HS-27A (cell line): ENCODE data around the gene FBXO21.
"Not testable (repeated sequence)": the region's sequence is repeated elsewhere in the genome, so short reads cannot be mapped to it uniquely, and the experiment has no call there.

Experiments
- DNase-seq: peaks from one replicate; pipeline ENCODE4 v3.0.0-alpha.2; 2012; ENCODE audit warnings: low read depth, missing footprints

The FBXO21 gene

GRCh38 chr12:117190210-117190781, at the start of gene FBXO21:
Gene FBXO21 (minus strand): TSS chr12:117190470. CDS start chr12:117190456, 14 bp downstream.
- peak; percentile 22 for DNase-seq

GRCh38 chr12:117236456-117237001, 46.3 kb upstream of the FBXO21 start:
- peak; percentile 19 for DNase-seq

- no peak for DNase-seq
Measured at GRCh38 chr12:117235261-117235660, 45.0 kb upstream of the FBXO21 start.

GRCh38 chr12:117234441-117234840, 44.2 kb upstream of the FBXO21 start:
- no peak for DNase-seq

- DNase-seq: no peak
Measured at GRCh38 chr12:117231750-117232149, 41.5 kb upstream of the FBXO21 start.

- no peak for DNase-seq
Measured at GRCh38 chr12:117228239-117228638, 38.0 kb upstream of the FBXO21 start.

- no peak for DNase-seq
Measured at GRCh38 chr12:117227000-117227653, 36.9 kb upstream of the FBXO21 start.

- DNase-seq: no peak
Measured at GRCh38 chr12:117226505-117226904, 36.2 kb upstream of the FBXO21 start.

GRCh38 chr12:117225179-117225578, 34.9 kb upstream of the FBXO21 start:
- DNase-seq: no peak

GRCh38 chr12:117220947-117221346, 30.7 kb upstream of the FBXO21 start:
- not testable (repeated sequence) for DNase-seq

- DNase-seq: no peak
Measured at GRCh38 chr12:117218149-117218548, 27.9 kb upstream of the FBXO21 start.

- no peak for DNase-seq
Measured at GRCh38 chr12:117216686-117217085, 26.4 kb upstream of the FBXO21 start.

GRCh38 chr12:117214797-117215196, 24.5 kb upstream of the FBXO21 start:
- DNase-seq: no peak

GRCh38 chr12:117213295-117213808, 23.1 kb upstream of the FBXO21 start:
- DNase-seq: no peak

- no peak for DNase-seq
Measured at GRCh38 chr12:117212563-117213190, 22.4 kb upstream of the FBXO21 start.

GRCh38 chr12:117210266-117210918, 20.1 kb upstream of the FBXO21 start:
- DNase-seq: no peak

- no peak for DNase-seq
Measured at GRCh38 chr12:117209626-117210025, 19.4 kb upstream of the FBXO21 start.

- no peak for DNase-seq
Measured at GRCh38 chr12:117208811-117209455, 18.7 kb upstream of the FBXO21 start.

GRCh38 chr12:117208206-117208605, 17.9 kb upstream of the FBXO21 start:
- DNase-seq: no peak

- DNase-seq: no peak
Measured at GRCh38 chr12:117207675-117208074, 17.4 kb upstream of the FBXO21 start.

- DNase-seq: no peak
Measured at GRCh38 chr12:117202556-117202955, 12.3 kb upstream of the FBXO21 start.

GRCh38 chr12:117202033-117202432, 11.8 kb upstream of the FBXO21 start:
- DNase-seq: no peak
